Trophoblast cell (in vitro differentiated cells and primary cell): Measurements from ENCODE around the gene ARRDC5.
"Not testable (repeated sequence)": the region's sequence is repeated elsewhere in the genome, so short reads cannot be mapped to it uniquely, and the experiment has no call there.

ENCODE experiments used
- DNase-seq, 2 donors: peaks; one replicate each; pipeline ENCODE4 v3.0.0-alpha.2; 2016
- H2AFZ ChIP-seq: 2 replicates; pipeline ENCODE4 v1.6.1; 2013; ENCODE audit warnings: low read length, moderate library complexity, mild to moderate bottlenecking; ENCODE audit not compliant: insufficient read depth, poor library complexity
- H2AK5ac ChIP-seq: 2 replicates; pipeline ENCODE4 v1.6.1; 2013; ENCODE audit warnings: mild to moderate bottlenecking, low read length
- H2BK120ac ChIP-seq: 2 replicates; pipeline ENCODE4 v1.6.1; 2013; ENCODE audit warnings: low read length, mild to moderate bottlenecking, moderate library complexity; ENCODE audit not compliant: insufficient read depth, poor library complexity
- H2BK12ac ChIP-seq: 2 replicates; pipeline ENCODE4 v1.6.1; 2013; ENCODE audit warnings: mild to moderate bottlenecking, low read length, moderate library complexity
- H2BK5ac ChIP-seq: 2 replicates; pipeline ENCODE4 v1.6.1; 2013; ENCODE audit warnings: low read length, low read depth, moderate library complexity, mild to moderate bottlenecking; ENCODE audit not compliant: poor library complexity
- H3K14ac ChIP-seq: 2 replicates; pipeline ENCODE4 v1.6.1; 2013; ENCODE audit warnings: mild to moderate bottlenecking, low read length
- H3K18ac ChIP-seq: 2 replicates; pipeline ENCODE4 v1.6.1; 2013; ENCODE audit warnings: mild to moderate bottlenecking, low read length
- H3K23ac ChIP-seq: 2 replicates; pipeline ENCODE4 v1.6.1; 2013; ENCODE audit warnings: low read length
- H3K27ac ChIP-seq: 2 replicates; pipeline ENCODE4 v1.5.1; 2013; ENCODE audit warnings: low read depth, mild to moderate bottlenecking, inconsistent platforms, low read length, moderate library complexity
- H3K27me3 ChIP-seq: 2 replicates; pipeline ENCODE4 v1.6.1; 2013; ENCODE audit warnings: inconsistent platforms, mild to moderate bottlenecking, low read length, moderate library complexity; ENCODE audit not compliant: insufficient read depth
- H3K36me3 ChIP-seq, 2 experiments: 1 replicate in 1 of 2; 2 replicates in 1 of 2; pipeline ENCODE4 v1.6.1; 2013; ENCODE audit warnings: low read length in 2 of 2, mild to moderate bottlenecking in 2 of 2, moderate library complexity in 1 of 2; ENCODE audit not compliant: insufficient read depth in 2 of 2, control insufficient read depth in 1 of 2
- H3K4ac ChIP-seq: 2 replicates; pipeline ENCODE4 v1.6.1; 2013; ENCODE audit warnings: low read depth, mild to moderate bottlenecking, low read length, moderate library complexity
- H3K4me1 ChIP-seq, 2 experiments: 1 replicate in 1 of 2; 2 replicates in 1 of 2; pipeline ENCODE4 v1.6.1; 2013; ENCODE audit warnings: low read length in 2 of 2, mild to moderate bottlenecking in 2 of 2, moderate library complexity in 1 of 2; ENCODE audit not compliant: insufficient read depth in 2 of 2, control insufficient read depth in 1 of 2
- H3K4me2 ChIP-seq: 2 replicates; pipeline ENCODE4 v1.6.1; 2013; ENCODE audit warnings: inconsistent platforms, mild to moderate bottlenecking, low read length, moderate library complexity
- H3K4me3 ChIP-seq: 2 replicates; pipeline ENCODE4 v1.5.1; 2013; ENCODE audit warnings: mild to moderate bottlenecking, low read depth, low read length, inconsistent platforms
- H3K79me1 ChIP-seq: one replicate; pipeline ENCODE4 v1.6.1; 2013; ENCODE audit warnings: low read length
- H3K79me2 ChIP-seq: 2 replicates; pipeline ENCODE4 v1.6.1; 2013; ENCODE audit warnings: low read length, mild to moderate bottlenecking; ENCODE audit not compliant: control insufficient read depth, insufficient read depth, poor library complexity
- H3K9ac ChIP-seq: 2 replicates; pipeline ENCODE4 v1.6.1; 2013; ENCODE audit warnings: mild to moderate bottlenecking, low read length
- H3K9me3 ChIP-seq: 2 replicates; pipeline ENCODE4 v1.6.1; 2013; ENCODE audit warnings: low read depth, mild to moderate bottlenecking, control low read depth, inconsistent platforms, low read length; ENCODE audit not compliant: insufficient read depth
- H4K12ac ChIP-seq: 2 replicates; pipeline ENCODE4 v1.6.1; 2013; ENCODE audit warnings: low read depth, mild to moderate bottlenecking, low read length, moderate library complexity
- H4K8ac ChIP-seq: 2 replicates; pipeline ENCODE4 v1.6.1; 2013; ENCODE audit warnings: low read depth, mild to moderate bottlenecking, low read length, moderate library complexity
- H4K91ac ChIP-seq: one replicate; pipeline ENCODE4 v1.6.1; 2013; ENCODE audit warnings: low read depth, mild to moderate bottlenecking, low read length, moderate library complexity
- WGBS: extraction: QIAGEN DNeasy Blood & Tissue Kit; methylation state at CpG from one replicate; pipeline ENCODE4 v1.1.7; 2013; ENCODE audit warnings: missing lambda C conversion rate; ENCODE audit not compliant: insufficient read length, insufficient coverage; ENCODE audit errors: extremely low coverage; 5-methylcytosine and 5-hydroxymethylcytosine counted together

The ARRDC5 gene

DNA sequence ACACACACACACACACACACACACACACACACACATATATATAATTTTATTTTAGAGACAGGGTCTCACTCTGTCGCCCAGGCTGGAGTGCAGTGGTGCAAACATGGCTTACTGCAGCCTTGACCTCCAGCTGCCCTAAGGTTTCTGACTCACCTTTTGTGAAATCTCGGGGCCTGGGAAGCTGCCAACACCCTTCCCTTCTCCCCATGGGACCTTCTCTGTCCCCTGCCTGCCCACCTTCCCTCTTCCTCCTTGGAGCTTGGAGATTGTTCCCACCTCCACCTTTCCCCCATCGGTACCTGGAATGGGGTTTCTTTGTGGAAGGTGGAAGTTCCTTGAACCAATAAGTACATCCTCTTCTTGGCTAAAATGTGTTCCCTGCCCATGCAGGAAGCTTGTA is 6.3 kb downstream of the ARRDC5 start:
- no peak overlapping the region for H2BK120ac ChIP-seq
- H4K8ac ChIP-seq, result no peak overlapping the region
- H2BK5ac ChIP-seq, result no peak overlapping the region
- H3K79me2 ChIP-seq, result no peaks in the 10 kb centered on the region
- H3K36me3 ChIP-seq, result no peaks in the 10 kb centered on the region
- no peak overlapping the region for H3K4ac ChIP-seq
- no peaks in the 10 kb centered on the region for H3K9me3 ChIP-seq
- no peak overlapping the region for H4K12ac ChIP-seq
- H2AK5ac ChIP-seq, result no peak overlapping the region
- no peaks in the 10 kb centered on the region for H3K27me3 ChIP-seq
- H3K18ac ChIP-seq, result no peak overlapping the region
- H3K4me1 ChIP-seq, result no peaks in the 10 kb centered on the region
- no peak overlapping the region for H2AFZ ChIP-seq
- no CpG with 5 or more reads among the region's 3 CpGs for WGBS
- no peak overlapping the region for H3K23ac ChIP-seq
- no peak overlapping the region for H3K4me2 ChIP-seq
- no peak overlapping the region for H3K9ac ChIP-seq
- H2BK12ac ChIP-seq, result no peak overlapping the region
- H3K27ac ChIP-seq, result no peak overlapping the region
- no peak overlapping the region for H3K14ac ChIP-seq
- no peak overlapping the region for H3K4me3 ChIP-seq
- H4K91ac ChIP-seq, result no peak overlapping the region
- DNase-seq, result no peak
- H3K79me1 ChIP-seq, result no peaks in the 10 kb centered on the region

DNA sequence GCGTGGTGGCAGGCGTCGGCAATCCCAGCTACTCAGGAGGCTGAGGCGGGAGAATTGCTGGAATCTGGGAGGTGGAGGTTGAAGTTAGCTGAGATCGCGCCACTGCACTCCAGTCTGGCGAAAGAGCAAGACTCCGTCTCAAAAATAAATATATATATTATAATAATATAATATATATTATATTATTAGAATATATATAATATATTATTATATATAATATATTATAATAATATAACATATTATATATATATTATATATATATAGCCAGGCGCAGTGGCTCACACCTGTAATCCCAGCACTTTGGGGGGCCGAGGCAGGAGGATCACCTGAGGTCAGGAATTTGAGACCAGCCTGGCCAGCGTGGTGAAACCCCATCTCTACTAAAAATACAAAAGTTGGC is 9.7 kb downstream of the ARRDC5 start:
- H3K9me3 ChIP-seq, H3K14ac ChIP-seq, H3K4me1 ChIP-seq, H3K27ac ChIP-seq, H3K27me3 ChIP-seq, H3K36me3 ChIP-seq, H3K4me2 ChIP-seq, H4K91ac ChIP-seq, H3K23ac ChIP-seq, H2AK5ac ChIP-seq, DNase-seq, H2BK5ac ChIP-seq, H2BK12ac ChIP-seq, H4K12ac ChIP-seq, H3K79me1 ChIP-seq, H4K8ac ChIP-seq, H3K4me3 ChIP-seq, H3K79me2 ChIP-seq, H3K18ac ChIP-seq, H2BK120ac ChIP-seq, H3K4ac ChIP-seq, H3K9ac ChIP-seq, H2AFZ ChIP-seq: not testable (repeated sequence)
- WGBS, result no CpG with 5 or more reads among the region's 11 CpGs

DNA sequence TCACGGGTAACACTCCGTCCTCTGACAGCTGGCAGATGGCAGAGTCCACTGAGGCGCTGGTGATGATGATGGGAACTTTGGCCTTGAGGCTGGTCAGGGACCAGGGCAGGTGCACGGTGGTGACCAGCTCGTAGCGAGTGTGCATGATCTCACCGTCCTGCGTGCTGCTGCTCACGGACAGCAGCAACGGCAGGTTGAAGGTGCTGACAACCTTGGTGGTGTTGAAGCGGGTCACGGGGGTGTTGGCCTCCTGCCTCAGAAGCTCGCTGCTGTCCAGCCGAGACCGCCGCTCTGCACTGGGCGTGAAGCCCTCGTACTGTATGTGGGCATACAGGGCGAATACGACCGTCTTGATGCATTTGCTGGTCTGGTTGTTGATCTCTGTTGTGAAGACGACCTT is 11.6 kb downstream of the ARRDC5 start:
- H3K14ac ChIP-seq, result no peak overlapping the region
- H4K12ac ChIP-seq, result no peak overlapping the region
- H4K91ac ChIP-seq, result no peak overlapping the region
- no peak overlapping the region for H3K4me2 ChIP-seq
- H2BK12ac ChIP-seq, result no peak overlapping the region
- H2BK120ac ChIP-seq, result no peak overlapping the region
- H2AFZ ChIP-seq, result no peak overlapping the region
- H3K18ac ChIP-seq, result no peak overlapping the region
- H3K23ac ChIP-seq, result no peak overlapping the region
- H3K36me3 ChIP-seq, result no peaks in the 10 kb centered on the region
- H3K27me3 ChIP-seq, result no peaks in the 10 kb centered on the region
- no peak overlapping the region for H3K4ac ChIP-seq
- H3K9me3 ChIP-seq, result peaks cover 2% of the 10 kb centered on the region
- H3K4me1 ChIP-seq, result no peaks in the 10 kb centered on the region
- H3K4me3 ChIP-seq, result no peak overlapping the region
- no peaks in the 10 kb centered on the region for H3K79me2 ChIP-seq
- H2AK5ac ChIP-seq, result no peak overlapping the region
- no CpG with 5 or more reads among the region's 22 CpGs for WGBS
- no peak for DNase-seq
- H3K27ac ChIP-seq, result no peak overlapping the region
- no peak overlapping the region for H2BK5ac ChIP-seq
- no peak overlapping the region for H3K9ac ChIP-seq
- H4K8ac ChIP-seq, result no peak overlapping the region
- H3K79me1 ChIP-seq, result no peaks in the 10 kb centered on the region

DNA sequence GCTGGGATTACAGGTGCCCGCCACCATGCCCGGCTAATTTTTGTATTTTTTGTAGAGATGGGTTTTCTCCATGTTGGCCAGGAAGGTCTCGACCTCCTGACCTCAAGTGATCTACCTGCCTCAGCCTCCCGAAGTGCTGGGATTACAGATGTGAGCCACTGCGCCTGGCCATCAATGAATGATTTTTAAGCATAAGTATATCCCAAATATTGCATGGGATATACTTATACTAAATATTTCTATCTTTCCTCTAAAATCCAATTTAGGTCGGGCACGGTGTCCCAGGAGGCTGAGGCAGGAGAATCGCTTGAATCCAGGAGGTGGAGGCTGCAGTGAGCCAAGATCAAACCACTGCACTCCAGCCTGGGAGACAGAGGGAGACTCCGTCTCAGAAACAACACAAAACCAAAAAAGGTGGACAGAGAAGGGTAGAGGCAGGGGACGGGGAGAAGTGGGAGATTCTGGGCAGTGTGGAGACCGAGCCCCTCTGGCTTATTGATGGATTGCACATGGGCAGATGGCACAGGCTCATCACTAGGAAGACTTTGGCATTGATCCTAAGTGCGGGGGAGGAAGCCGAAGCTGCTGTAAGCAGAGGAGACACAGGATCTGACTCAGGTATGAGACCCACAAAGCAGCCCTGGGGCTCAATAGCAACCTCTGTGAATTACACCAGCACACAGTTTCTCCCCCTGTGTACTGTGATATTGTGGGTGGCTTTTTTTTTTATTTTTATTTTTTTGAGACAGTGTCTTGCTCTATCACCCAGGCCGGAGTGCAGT is 13.5 kb downstream of the ARRDC5 start:
- no peak for DNase-seq
- Histone ChIP-seq H2AFZ (no peak overlapping the region), H3K4ac (no peak overlapping the region), H3K27me3 (no peaks in the 10 kb centered on the region), H3K79me2 (no peaks in the 10 kb centered on the region), H3K18ac (no peak overlapping the region), H2AK5ac (no peak overlapping the region), H4K12ac (no peak overlapping the region), H3K14ac (no peak overlapping the region), H3K9me3 (peaks cover 2% of the 10 kb centered on the region), H3K36me3 (no peaks in the 10 kb centered on the region), H2BK120ac (no peak overlapping the region), H3K79me1 (no peaks in the 10 kb centered on the region), H3K4me2 (no peak overlapping the region), H3K4me3 (no peak overlapping the region), H2BK12ac (no peak overlapping the region), H2BK5ac (no peak overlapping the region), H4K8ac (no peak overlapping the region), H4K91ac (no peak overlapping the region), H3K23ac (no peak overlapping the region), H3K9ac (no peak overlapping the region), H3K4me1 (no peaks in the 10 kb centered on the region), H3K27ac (no peak overlapping the region)
- WGBS, result no CpG with 5 or more reads among the region's 14 CpGs
